HG03039 (cell line): ENCODE data around the gene TMEM225B.
"Not testable (repeated sequence)": the region's sequence is repeated elsewhere in the genome, so short reads cannot be mapped to it uniquely, and the experiment has no call there.

Experiments used
- ATAC-seq: cut with Tn5 transposase; IDR thresholded peaks from one replicate; pipeline ENCODE4 v1.9.1; 2021; ENCODE audit warnings: mild to moderate bottlenecking, moderate library complexity; ENCODE audit not compliant: unreplicated experiment

The TMEM225B gene

GRCh38 chr7:99653754-99654153 is 55.7 kb downstream of the TMEM225B start:
- no peak for ATAC-seq

- ATAC-seq: not testable (repeated sequence)
Measured at GRCh38 chr7:99654626-99655025, 56.6 kb downstream of the TMEM225B start.

GRCh38 chr7:99657879-99658278 is 59.8 kb downstream of the TMEM225B start:
- ATAC-seq: not testable (repeated sequence)
